H1 (cell line): ENCODE results near the gene MEDAG. TPM values are rescaled to one million over a fixed set of nuclear protein-coding genes. Genes with fewer than 3 reads are reported as not detected.

Experiments used
- CTCF ChIA-PET: fragments of 300-600 bp; sonication (Branson Sonifier 250); formaldehyde crosslinking; loops from one replicate; lab custom pipeline; 2021; ENCODE audit not compliant: partially characterized antibody; lab: Charles Lee
- POLR2A ChIA-PET: fragments of 300-600 bp; sonication (Branson Sonifier 250); formaldehyde crosslinking; loops from one replicate; lab custom pipeline; 2021; ENCODE audit warnings: inconsistent platforms; ENCODE audit not compliant: partially characterized antibody; lab: Charles Lee
- DNase-seq, 2 experiments: peaks; one replicate each; pipeline versions ENCODE4 v3.0.0 to v3.0.0-alpha.2; 2010 to 2022; ENCODE audit warnings: low spot score in 2 of 2, low read depth in 1 of 2, mixed read lengths in 1 of 2
- FAIRE-seq: peaks from 2 replicates; lab custom pipeline; 2011; peaks lifted over from hg19 to GRCh38; lab: Jason Lieb, UNC
- H2AFZ ChIP-seq: 2 replicates; pipeline ENCODE4 v1.8.1; 2012; ENCODE audit warnings: low read length, inconsistent platforms
- H2AK5ac ChIP-seq: 2 replicates; pipeline ENCODE4 v1.6.1; 2013; ENCODE audit warnings: low read depth, low read length
- H2BK120ac ChIP-seq: replicated peaks from 2 replicates; pipeline ENCODE3; 2013; ENCODE audit warnings: low read depth, low read length, inconsistent platforms
- H2BK12ac ChIP-seq: 2 replicates; pipeline ENCODE4 v1.6.1; 2013; ENCODE audit warnings: low read depth, low read length
- H2BK15ac ChIP-seq: 2 replicates; pipeline ENCODE4 v1.6.1; 2013; ENCODE audit warnings: low read length
- H2BK20ac ChIP-seq: 2 replicates; pipeline ENCODE4 v1.6.1; 2013; ENCODE audit warnings: low read length
- H2BK5ac ChIP-seq: 2 replicates; pipeline ENCODE4 v1.6.1; 2013; ENCODE audit warnings: low read depth, low read length
- H3K14ac ChIP-seq: 2 replicates; pipeline ENCODE4 v1.6.1; 2013; ENCODE audit warnings: inconsistent platforms; ENCODE audit not compliant: insufficient read length
- H3K18ac ChIP-seq: 2 replicates; pipeline ENCODE4 v1.6.1; 2013; ENCODE audit warnings: low read length; ENCODE audit errors: extremely low read depth
- H3K23ac ChIP-seq: 2 replicates; pipeline ENCODE4 v1.6.1; 2013; ENCODE audit warnings: inconsistent platforms; ENCODE audit not compliant: insufficient read length
- H3K23me2 ChIP-seq: 2 replicates; pipeline ENCODE4 v1.6.1; 2013; ENCODE audit warnings: low read depth, low read length
- H3K27ac ChIP-seq: 2 replicates; pipeline ENCODE4 v1.6.1; 2011; ENCODE audit warnings: low read depth, low read length, inconsistent platforms
- H3K27me3 ChIP-seq, 4 experiments: replicated peaks in 1 of 4; 1 replicate in 1 of 4; 2 replicates in 3 of 4; pipeline versions ENCODE4 v1.6.1 to v1.8.1; 2011 to 2013; ENCODE audit warnings: low read length in 3 of 4, mild to moderate bottlenecking in 3 of 4, inconsistent platforms in 2 of 4, mixed read lengths in 2 of 4, moderate library complexity in 1 of 4; ENCODE audit not compliant: control insufficient read depth in 3 of 4, insufficient read depth in 3 of 4; ENCODE audit errors: extremely low read depth in 1 of 4
- H3K36me3 ChIP-seq, 4 experiments: 2 replicates each; pipeline versions ENCODE4 v1.6.1 to v1.8.1; 2011 to 2013; ENCODE audit warnings: mild to moderate bottlenecking in 4 of 4, low read length in 3 of 4, moderate library complexity in 2 of 4, control low read depth in 1 of 4, inconsistent platforms in 1 of 4; ENCODE audit not compliant: insufficient read depth in 4 of 4, control insufficient read depth in 2 of 4
- H3K4ac ChIP-seq: replicated peaks from 2 replicates; pipeline ENCODE3; 2013; ENCODE audit warnings: low read length, low read depth, mixed read lengths, inconsistent platforms; ENCODE audit not compliant: insufficient read length
- H3K4me1 ChIP-seq, 4 experiments: replicated peaks in 1 of 4; 1 replicate in 1 of 4; 2 replicates in 3 of 4; pipeline versions ENCODE4 v1.6.1 to v1.8.1; 2011 to 2013; ENCODE audit warnings: low read length in 3 of 4, inconsistent platforms in 2 of 4, mixed read lengths in 1 of 4; ENCODE audit not compliant: insufficient read depth in 4 of 4, control insufficient read depth in 3 of 4
- H3K4me2 ChIP-seq, 2 experiments: 2 replicates each; pipeline versions ENCODE4 v1.6.1 to v1.8.1; 2011 to 2013; ENCODE audit warnings: low read depth in 2 of 2, low read length in 2 of 2, control low read depth in 1 of 2, inconsistent platforms in 1 of 2, mild to moderate bottlenecking in 1 of 2; ENCODE audit not compliant: insufficient read depth in 1 of 2
- H3K4me3 ChIP-seq, 4 experiments: fragments of 200-600, 300-600 bp in 1 of 4; sonication (generic), shearing (Covaris generic), sonication (Bioruptor Twin) in 1 of 4; 2 replicates each; pipeline versions ENCODE4 v1.5.1 to v1.8.1; 2011 to 2016; ENCODE audit warnings: low read length in 4 of 4, low read depth in 3 of 4, control low read depth in 2 of 4, inconsistent platforms in 2 of 4, mild to moderate bottlenecking in 2 of 4, mixed read lengths in 1 of 4, moderate library complexity in 1 of 4; ENCODE audit not compliant: insufficient read depth in 2 of 4; ENCODE audit errors: extremely low read depth in 1 of 4
- H3K56ac ChIP-seq: replicated peaks from 2 replicates; pipeline ENCODE3; 2013; ENCODE audit warnings: low read depth, mild to moderate bottlenecking, mixed read lengths, low read length, inconsistent platforms; ENCODE audit not compliant: insufficient read length
- H3K79me1 ChIP-seq: 2 replicates; pipeline ENCODE4 v1.6.1; 2013; ENCODE audit warnings: low read depth, low read length, control low read depth
- H3K79me2 ChIP-seq, 2 experiments: 2 replicates each; pipeline versions ENCODE4 v1.6.1 to v1.8.1; 2012 to 2013; ENCODE audit warnings: low read length in 2 of 2, mild to moderate bottlenecking in 2 of 2, inconsistent platforms in 1 of 2; ENCODE audit not compliant: insufficient read depth in 2 of 2, control insufficient read depth in 1 of 2
- H3K9ac ChIP-seq, 4 experiments: replicated peaks in 1 of 4; 1 replicate in 1 of 4; 2 replicates in 3 of 4; pipeline versions ENCODE4 v1.6.1 to v1.8.1; 2011 to 2013; ENCODE audit warnings: low read depth in 3 of 4, low read length in 3 of 4, control low read depth in 2 of 4, mild to moderate bottlenecking in 2 of 4, moderate library complexity in 2 of 4, inconsistent platforms in 1 of 4; ENCODE audit errors: extremely low read depth in 1 of 4
- H3K9me3 ChIP-seq, 2 experiments: 2 replicates each; pipeline versions ENCODE4 v1.6.1 to v1.8.1; 2012 to 2013; ENCODE audit warnings: mild to moderate bottlenecking in 2 of 2, moderate library complexity in 2 of 2, control low read depth in 1 of 2, inconsistent platforms in 1 of 2, low read depth in 1 of 2, low read length in 1 of 2, mixed read lengths in 1 of 2; ENCODE audit not compliant: insufficient read depth in 2 of 2
- H4K20me1 ChIP-seq, 2 experiments: replicated peaks in 1 of 2; 2 replicates each; pipeline versions ENCODE3 to v1.8.1; 2011 to 2013; ENCODE audit warnings: inconsistent platforms in 2 of 2, low read length in 2 of 2, mild to moderate bottlenecking in 1 of 2; ENCODE audit not compliant: insufficient read depth in 2 of 2, control insufficient read depth in 1 of 2
- H4K5ac ChIP-seq: 2 replicates; pipeline ENCODE4 v1.6.1; 2013; ENCODE audit warnings: low read length, low read depth, mixed read lengths, inconsistent platforms; ENCODE audit not compliant: insufficient read length
- H4K8ac ChIP-seq: 2 replicates; pipeline ENCODE4 v1.8.0; 2013; ENCODE audit warnings: mild to moderate bottlenecking, moderate library complexity, low read length, inconsistent platforms; ENCODE audit not compliant: insufficient read depth; ENCODE audit errors: extremely low read depth
- H4K91ac ChIP-seq: replicated peaks from 2 replicates; pipeline ENCODE3; 2013; ENCODE audit warnings: low read length, mixed read lengths, inconsistent platforms; ENCODE audit not compliant: insufficient read length
- BACH1 ChIP-seq: IDR thresholded peaks from 2 replicates; pipeline ENCODE4 v1.6.1; 2012; ENCODE audit warnings: low read length, improper control_type of control experiment
- CHD1 ChIP-seq: IDR thresholded peaks from 2 replicates; pipeline ENCODE4 v1.6.1; 2012; ENCODE audit warnings: low read depth, low read length, improper control_type of control experiment
- CTBP2 ChIP-seq: IDR thresholded peaks from 2 replicates; pipeline ENCODE4 v1.7.0; 2011; ENCODE audit warnings: borderline replicate concordance, mild to moderate bottlenecking, moderate library complexity, mixed read lengths, low read length; ENCODE audit not compliant: insufficient read depth, insufficient read length
- EZH2 ChIP-seq: fragments of 200-600 bp; sonication (generic); IDR thresholded peaks from 2 replicates; pipeline ENCODE4 v1.7.1; 2012; ENCODE audit warnings: low read depth, mild to moderate bottlenecking, moderate library complexity, low read length, inconsistent platforms; ENCODE audit not compliant: severe bottlenecking
- HDAC2 ChIP-seq, 2 experiments: fragments of 300-600 bp in 1 of 2; sonication (generic) in 1 of 2; IDR thresholded peaks; 2 replicates each; pipeline ENCODE4 v1.6.1; 2011 to 2012; ENCODE audit warnings: low read depth in 2 of 2, low read length in 2 of 2, mild to moderate bottlenecking in 2 of 2, moderate library complexity in 2 of 2, borderline replicate concordance in 1 of 2, inconsistent platforms in 1 of 2
- MAX ChIP-seq: IDR thresholded peaks from 2 replicates; pipeline ENCODE4 v1.6.1; 2012; ENCODE audit warnings: inconsistent platforms
- SP2 ChIP-seq: IDR thresholded peaks from 2 replicates; pipeline ENCODE4 v1.6.1; 2012; ENCODE audit warnings: mild to moderate bottlenecking, low read length, inconsistent platforms
- WGBS, 2 experiments: shearing (Covaris generic) in 1 of 2; methylation state at CpG; one replicate each; pipeline versions ENCODE4 v1.1.6 to v1.1.7; 2013 to 2015; ENCODE audit warnings: low lambda C conversion rate in 2 of 2, mixed read lengths in 2 of 2, inconsistent platforms in 1 of 2, low coverage in 1 of 2, missing lambda C conversion rate in 1 of 2; ENCODE audit not compliant: insufficient replicate concordance in 2 of 2, insufficient coverage in 1 of 2, insufficient read length in 1 of 2; ENCODE audit errors: extremely low coverage in 1 of 2, missing lambda C conversion rate in 1 of 2; 5-methylcytosine and 5-hydroxymethylcytosine counted together
- polyA plus RNA-seq, 7 experiments: library from polyadenylated mRNA; depleted of rRNA in 3 of 7; stranded (reverse) in 5 of 7; unstranded in 2 of 7; fragments of >200 nt in 5 of 7; fragments of 200-250 nt in 2 of 7; gene quantifications; 1 replicate in 5 of 7; 2 replicates in 1 of 7; 4 replicates in 1 of 7; pipeline versions ENCODE4 v1.2.1 to v1.2.3, GENCODE V29; 2011 to 2013; ENCODE audit warnings: missing spikeins in 2 of 7, mixed read lengths in 2 of 7
- total RNA-seq: library from RNA; stranded (reverse); fragmentation: NEBNext Ultra II Directional; extraction: Animal tissue kit (Norgen Biotek cat#: 25700); gene quantifications from 2 replicates; pipeline ENCODE4 v1.2.1, GENCODE V29; 2021

MEDAG gene
- total and polyA plus RNA-seq, 2 of the 8 experiments (the other 6 are each of a cell fraction or from before 2014, with no cell fraction given) = 2.1 to 3.1 TPM

- H2BK12ac ChIP-seq = no peak overlapping the region
- no peak overlapping the region for H3K23ac ChIP-seq
- no peak overlapping the region for H3K14ac ChIP-seq
- no peak overlapping the region for H3K4me3 ChIP-seq
- H4K20me1 ChIP-seq = no peaks in the 10 kb centered on the region
- no peak for FAIRE-seq
- no peaks in the 10 kb centered on the region for H3K9me3 ChIP-seq
- peaks cover 0 to 5% (median 3%) of the 10 kb centered on the region in 4 experiments; a peak in 2 of 8 replicates for H3K36me3 ChIP-seq
- H4K8ac ChIP-seq = no peak overlapping the region; the same call in 1 of the 2 replicates
- H3K9ac ChIP-seq = no peak overlapping the region
- no peak overlapping the region for H2AFZ ChIP-seq
- CTCF ChIA-PET = interaction anchor here (1.1 to 1.5 kb wide), 2 partner anchors 13 to 28 kb away, joined by 4 read pairs; no protein-coding TSS in a partner anchor
- no peak for DNase-seq
- H3K18ac ChIP-seq = no peak overlapping the region
- no peak overlapping the region for H2BK20ac ChIP-seq
- H3K23me2 ChIP-seq = no peaks in the 10 kb centered on the region
- H3K27me3 ChIP-seq = no peaks in the 10 kb centered on the region
- H2BK15ac ChIP-seq = no peak overlapping the region
- no peak overlapping the region for H3K4ac ChIP-seq
- H4K5ac ChIP-seq = no peak overlapping the region
- 84% methylated on average over 13 of the region's 13 CpGs; no CpG with 5 or more reads in 1 of the 2 experiments for WGBS, 2 experiments
- no peak overlapping the region for H4K91ac ChIP-seq
- no peaks in the 10 kb centered on the region for H3K79me2 ChIP-seq
- H3K4me1 ChIP-seq = peaks cover 0 to 4% (median 0%) of the 10 kb centered on the region in 4 experiments; a peak in 2 of 7 replicates
- H2BK5ac ChIP-seq = no peak overlapping the region
- no peak overlapping the region for H3K56ac ChIP-seq
- H3K27ac ChIP-seq = no peak overlapping the region
- no peaks in the 10 kb centered on the region for H3K79me1 ChIP-seq
- H3K4me2 ChIP-seq = no peak overlapping the region
- POLR2A ChIA-PET = no interaction called here
- H2BK120ac ChIP-seq = no peak overlapping the region
- H2AK5ac ChIP-seq = no peak overlapping the region
- TF ChIP-seq CHD1 (no peak), CTBP2 (no peak), SP2 (no peak), MAX (no peak), HDAC2 (IDR thresholded peaks at IDR 0.05; ENCODE audit: borderline replicate concordance in 1 of 2, low read depth in 2 of 2, low read length in 2 of 2) (no peak), BACH1 (no peak), EZH2 (no peak)
Measured at GRCh38 chr13:30882996-30883766, 22.9 kb upstream of the MEDAG start.
